Gastroesophageal sphincter (tissue), 3 donors: ENCODE data around the gene ARHGAP24.

Source experiments
- POLR2A ChIP-seq, 2 donors: fragments of 450-650 bp; IDR thresholded peaks; one replicate each; pipeline ENCODE4 v1.6.1; 2017; ENCODE audit warnings: antibody characterized with exemption in 2 of 2, mild to moderate bottlenecking in 2 of 2, moderate library complexity in 1 of 2
- TF ChIP-seq, protein P1 (sequence below), 4 experiments: fragments of 200-600 bp in 2 of 4; fragments of 450-650 bp in 2 of 4; sonication (generic) in 1 of 4; IDR thresholded peaks; one replicate each; pipeline ENCODE4 v1.5.1; 2017 to 2019; ENCODE audit warnings: antibody characterized with exemption in 4 of 4, mild to moderate bottlenecking in 2 of 4, moderate library complexity in 2 of 4

DNA sequence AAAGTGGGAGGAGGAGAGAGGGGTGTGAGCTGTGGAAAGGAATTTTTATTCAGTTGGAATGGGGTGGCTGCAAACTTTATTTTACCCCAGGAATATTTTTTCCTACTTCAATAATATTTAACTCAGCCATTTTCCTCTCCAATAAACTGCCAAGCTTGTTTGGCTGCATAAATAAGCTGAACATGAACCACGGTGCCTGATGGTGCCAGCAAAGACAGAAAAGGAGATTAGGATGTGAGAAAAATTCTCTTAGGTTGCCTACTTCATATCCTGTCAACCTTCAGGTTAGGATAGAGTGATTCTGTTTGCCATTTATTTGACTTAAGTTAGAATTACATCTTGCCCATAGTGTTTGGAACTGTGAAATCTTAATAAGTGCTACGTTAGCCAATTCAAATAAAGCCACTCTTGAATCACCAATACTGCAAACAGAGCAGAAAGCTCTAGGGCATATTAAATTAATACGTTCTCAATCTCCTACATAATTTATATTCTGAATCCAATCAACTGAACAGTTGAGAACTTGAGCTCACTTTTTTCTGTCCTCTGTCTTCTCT lies 195.1 kb downstream of the ARHGAP24 start:
- TF ChIP-seq, protein P1, sequence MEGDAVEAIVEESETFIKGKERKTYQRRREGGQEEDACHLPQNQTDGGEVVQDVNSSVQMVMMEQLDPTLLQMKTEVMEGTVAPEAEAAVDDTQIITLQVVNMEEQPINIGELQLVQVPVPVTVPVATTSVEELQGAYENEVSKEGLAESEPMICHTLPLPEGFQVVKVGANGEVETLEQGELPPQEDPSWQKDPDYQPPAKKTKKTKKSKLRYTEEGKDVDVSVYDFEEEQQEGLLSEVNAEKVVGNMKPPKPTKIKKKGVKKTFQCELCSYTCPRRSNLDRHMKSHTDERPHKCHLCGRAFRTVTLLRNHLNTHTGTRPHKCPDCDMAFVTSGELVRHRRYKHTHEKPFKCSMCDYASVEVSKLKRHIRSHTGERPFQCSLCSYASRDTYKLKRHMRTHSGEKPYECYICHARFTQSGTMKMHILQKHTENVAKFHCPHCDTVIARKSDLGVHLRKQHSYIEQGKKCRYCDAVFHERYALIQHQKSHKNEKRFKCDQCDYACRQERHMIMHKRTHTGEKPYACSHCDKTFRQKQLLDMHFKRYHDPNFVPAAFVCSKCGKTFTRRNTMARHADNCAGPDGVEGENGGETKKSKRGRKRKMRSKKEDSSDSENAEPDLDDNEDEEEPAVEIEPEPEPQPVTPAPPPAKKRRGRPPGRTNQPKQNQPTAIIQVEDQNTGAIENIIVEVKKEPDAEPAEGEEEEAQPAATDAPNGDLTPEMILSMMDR (IDR thresholded peaks at IDR 0.05): no peak
- TF ChIP-seq POLR2A (IDR thresholded peaks at IDR 0.05): no peak
